ENCODE measurements around the gene RHBDF2. TPM values are rescaled to one million over a fixed set of nuclear protein-coding genes. Genes with fewer than 3 reads are reported as not detected.

The RHBDF2 gene
- total and polyA plus RNA-seq, 2 donors (not counting 1 experiment from before 2014, with no cell fraction given) = 288 to 482 TPM

- H3K4me1 Mint-ChIP-seq = peaks cover 94% of the 10 kb centered on the region
Observed at GRCh38 chr17:76492123-76492988, 8.9 kb downstream of the RHBDF2 start.

More at GRCh38 chr17:76492123-76492988, 8.9 kb downstream of the RHBDF2 start:
- Histone ChIP-seq H2AFZ (ENCODE audit: insufficient read depth, low read depth, low read length, poor library complexity, severe bottlenecking) (no peak overlapping the region), H3K27ac (ENCODE audit: low read length in 2 of 2) (peak overlapping the region; percentile 75 to 94), H4K20me1 (ENCODE audit: control insufficient read depth, insufficient read depth, low read length, poor library complexity, severe bottlenecking) (peaks cover 39% of the 10 kb centered on the region), H3K9me3 (ENCODE audit: control extremely low read depth in 1 of 3, control insufficient read depth in 2 of 3, insufficient read depth in 1 of 3, low read length in 2 of 3) (no peaks in the 10 kb centered on the region), H3K79me2 (ENCODE audit: control insufficient read depth, insufficient read depth, low read length) (peaks cover 72% of the 10 kb centered on the region), H3K36me3 (replicated peaks in 1 of 2; ENCODE audit: control extremely low read depth in 1 of 2, control insufficient read depth in 1 of 2, extremely low read depth in 1 of 2, insufficient read depth in 2 of 2, low read length in 1 of 2) (peaks cover 0 to 28% of the 10 kb centered on the region in 2 experiments), H3K9ac (ENCODE audit: low read length) (peak overlapping the region; percentile 53), H3K4me1 (ENCODE audit: control insufficient read depth in 2 of 2, insufficient read depth in 2 of 2, low read length in 2 of 2) (peaks cover 81 to 98% of the 10 kb centered on the region in 2 donors), H3K4me2 (replicated peaks; ENCODE audit: low read depth, low read length, poor library complexity, severe bottlenecking) (peak overlapping the region; percentile 82), H3K27me3 (replicated peaks in 1 of 4; ENCODE audit: control extremely low read depth in 1 of 4, control insufficient read depth in 3 of 4, insufficient read depth in 4 of 4, low read length in 3 of 4) (no peaks in the 10 kb centered on the region), H3K4me3 (ENCODE audit: control extremely low read depth in 1 of 5, extremely low read depth in 1 of 5, insufficient read depth in 1 of 5, low read depth in 2 of 5, low read length in 4 of 5) (peak overlapping the region; percentile 16 to 60 (median 50))
- peak; percentile 69 for DNase-seq
- Mint-ChIP-seq H3K27ac (peak overlapping the region; percentile 98), H3K27me3 (no peaks in the 10 kb centered on the region), H3K9me3 (ENCODE audit: insufficient read depth) (no peaks in the 10 kb centered on the region), H3K4me3 (peak overlapping the region; percentile 89)
- no peak for TF ChIP-seq CTCF (IDR thresholded peaks at IDR 0.05)
- TF ChIP-seq EZH2 (IDR thresholded peaks at IDR 0.05; ENCODE audit: borderline replicate concordance, insufficient read depth, low read depth, low read length, poor library complexity, severe bottlenecking) = no peak
- 0% methylated on average over 5 of the region's 11 CpGs for WGBS (ENCODE audit: insufficient coverage)
- intact Hi-C loops (cut with micrococcal nuclease) = loop anchor here (10.0 kb wide), 1 partner anchor 218 kb away; no protein-coding TSS in a partner anchor
- ChIA-PET CTCF (interaction anchor here (0.6 to 20.8 kb wide), 16 partner anchors 5 to 220 kb away, joined by 3 to 256 read pairs (median 6); partner anchors contain the start of genes AANAT, RHBDF2 and UBE2O), POLR2A (interaction anchor here (0.6 to 23.6 kb wide), 10 partner anchors 6 to 65 kb away, joined by 3 to 478 read pairs (median 6); partner anchors contain the start of genes AANAT and RHBDF2)
- ATAC-seq (ENCODE audit: low read depth) = peak; percentile 42

All from B cell (primary cell).